Activated T-helper 9 cell treated with anti-CD3 and anti-CD28 coated beads, Interleukin-2, amount 50 U/mL, for 16 hours (primary cell): ENCODE data around the gene PLEK2.
"Not testable (repeated sequence)": the region's sequence is repeated elsewhere in the genome, so short reads cannot be mapped to it uniquely, and the experiment has no call there.

Source experiments
- DNase-seq: peaks from one replicate; pipeline ENCODE4 v3.0.0-alpha.2; 2020; ENCODE audit warnings: low read depth

PLEK2 gene

GRCh38 chr14:67411820-67412421 is at the start of gene PLEK2:
Gene PLEK2, minus strand, starts transcription at chr14:67412165. Its CDS starts 106 bp downstream, at chr14:67412059.
- peak; percentile 26 for DNase-seq

- no peak for DNase-seq
Observed at GRCh38 chr14:67461341-67461985, 49.5 kb upstream of the PLEK2 start.

GRCh38 chr14:67459336-67459735 is 47.4 kb upstream of the PLEK2 start:
- no peak for DNase-seq

- no peak for DNase-seq
Observed at GRCh38 chr14:67457782-67458181, 45.8 kb upstream of the PLEK2 start.

GRCh38 chr14:67456732-67457131 is 44.8 kb upstream of the PLEK2 start:
- no peak for DNase-seq

- DNase-seq: no peak
Observed at GRCh38 chr14:67453575-67454300, 41.8 kb upstream of the PLEK2 start.

GRCh38 chr14:67451667-67452066 is 39.7 kb upstream of the PLEK2 start:
- DNase-seq: not testable (repeated sequence)

- no peak for DNase-seq
Observed at GRCh38 chr14:67449096-67449495, 37.1 kb upstream of the PLEK2 start.

- DNase-seq: no peak
Observed at GRCh38 chr14:67447033-67447381, 35.0 kb upstream of the PLEK2 start.

GRCh38 chr14:67446371-67447032 is 34.5 kb upstream of the PLEK2 start:
- no peak for DNase-seq

GRCh38 chr14:67444395-67444794 is 32.4 kb upstream of the PLEK2 start:
- no peak for DNase-seq

GRCh38 chr14:67442139-67442906 is 30.4 kb upstream of the PLEK2 start:
- no peak for DNase-seq

GRCh38 chr14:67441672-67442071 is 29.7 kb upstream of the PLEK2 start:
- DNase-seq: no peak

GRCh38 chr14:67441256-67441655 is 29.3 kb upstream of the PLEK2 start:
- no peak for DNase-seq

- no peak for DNase-seq
Observed at GRCh38 chr14:67440513-67440912, 28.5 kb upstream of the PLEK2 start.

GRCh38 chr14:67438969-67439368 is 27.0 kb upstream of the PLEK2 start:
- no peak for DNase-seq

- DNase-seq: no peak
Observed at GRCh38 chr14:67436006-67436866, 24.3 kb upstream of the PLEK2 start.

GRCh38 chr14:67435603-67436002 is 23.6 kb upstream of the PLEK2 start:
- no peak for DNase-seq

GRCh38 chr14:67432050-67432564 is 20.1 kb upstream of the PLEK2 start:
- no peak for DNase-seq

- no peak for DNase-seq
Observed at GRCh38 chr14:67429510-67430205, 17.7 kb upstream of the PLEK2 start.
